ENCODE results near the gene GPR152. TPM values are rescaled to one million over a fixed set of nuclear protein-coding genes. Genes with fewer than 3 reads are reported as not detected.

GPR152 gene
- total RNA-seq, 1 donor from 2014 or later = not detected

GRCh38 chr11:67498544-67498972, 46.0 kb upstream of the GPR152 start:
- Mint-ChIP-seq H3K27ac (no peak overlapping the region), H3K4me1 (ENCODE audit: unreplicated experiment) (peaks cover 5% of the 10 kb centered on the region), H3K27me3 (peaks cover 5% of the 10 kb centered on the region), H3K9me3 (no peaks in the 10 kb centered on the region), H3K4me3 (no peak overlapping the region), H3K36me3 (peaks cover 8% of the 10 kb centered on the region)
- no peak for DNase-seq (ENCODE audit: extremely low spot score, unreplicated experiment)
- TF ChIP-seq CTCF (conservative IDR thresholded peaks at IDR 0.05) = no peak

GRCh38 chr11:67497656-67498291, 45.2 kb upstream of the GPR152 start:
- Mint-ChIP-seq H3K36me3 (peaks cover 8% of the 10 kb centered on the region), H3K9me3 (no peaks in the 10 kb centered on the region), H3K4me3 (no peak overlapping the region), H3K4me1 (ENCODE audit: unreplicated experiment) (peaks cover 1% of the 10 kb centered on the region), H3K27ac (no peak overlapping the region), H3K27me3 (peaks cover 1% of the 10 kb centered on the region)
- DNase-seq (ENCODE audit: extremely low spot score, unreplicated experiment) = no peak
- TF ChIP-seq CTCF (conservative IDR thresholded peaks at IDR 0.05) = no peak

- no peaks in the 10 kb centered on the region for H3K9me3 Mint-ChIP-seq
- no peak overlapping the region for H3K27ac Mint-ChIP-seq
- H3K4me1 Mint-ChIP-seq (ENCODE audit: unreplicated experiment) = no peaks in the 10 kb centered on the region
- no peaks in the 10 kb centered on the region for H3K27me3 Mint-ChIP-seq
- DNase-seq (ENCODE audit: extremely low spot score, unreplicated experiment) = no peak
- TF ChIP-seq CTCF (conservative IDR thresholded peaks at IDR 0.05) = no peak
- peaks cover 7% of the 10 kb centered on the region for H3K36me3 Mint-ChIP-seq
- no peak overlapping the region for H3K4me3 Mint-ChIP-seq
Measured at GRCh38 chr11:67496113-67496512, 43.6 kb upstream of the GPR152 start.

- no peaks in the 10 kb centered on the region for H3K27me3 Mint-ChIP-seq
- H3K4me3 Mint-ChIP-seq = no peak overlapping the region
- no peak overlapping the region for H3K27ac Mint-ChIP-seq
- no peak for TF ChIP-seq CTCF (conservative IDR thresholded peaks at IDR 0.05)
- H3K36me3 Mint-ChIP-seq = peaks cover under 1% of the 10 kb centered on the region
- no peak for DNase-seq (ENCODE audit: extremely low spot score, unreplicated experiment)
- H3K9me3 Mint-ChIP-seq = no peaks in the 10 kb centered on the region
- no peaks in the 10 kb centered on the region for H3K4me1 Mint-ChIP-seq (ENCODE audit: unreplicated experiment)
Measured at GRCh38 chr11:67495234-67496005, 42.9 kb upstream of the GPR152 start.

GRCh38 chr11:67494371-67495233, 42.1 kb upstream of the GPR152 start:
- peaks cover 2% of the 10 kb centered on the region for H3K36me3 Mint-ChIP-seq
- H3K4me1 Mint-ChIP-seq (ENCODE audit: unreplicated experiment) = no peaks in the 10 kb centered on the region
- no peaks in the 10 kb centered on the region for H3K9me3 Mint-ChIP-seq
- no peak for TF ChIP-seq CTCF (conservative IDR thresholded peaks at IDR 0.05)
- no peak overlapping the region for H3K4me3 Mint-ChIP-seq
- H3K27me3 Mint-ChIP-seq = no peaks in the 10 kb centered on the region
- DNase-seq (ENCODE audit: extremely low spot score, unreplicated experiment) = no peak
- no peak overlapping the region for H3K27ac Mint-ChIP-seq

Measured in type B pancreatic cell (in vitro differentiated cells).